Nephron (organoid): ENCODE data around the gene GALNT16.
A peak's percentile ranks its signal among the peaks of the same experiment; 100 is the strongest.

Experiments used
- H3K27ac Mint-ChIP-seq, 3 experiments: 2 replicates each; pipeline ENCODE4 v1.8.0; 2020; ENCODE audit warnings: mixed read lengths in 3 of 3, mild to moderate bottlenecking in 2 of 3, moderate library complexity in 1 of 3
- H3K27me3 Mint-ChIP-seq: 2 replicates; pipeline ENCODE4 v1.8.0; 2021; ENCODE audit warnings: low read depth, mild to moderate bottlenecking, moderate library complexity, mixed read lengths
- H3K36me3 Mint-ChIP-seq: 2 replicates; pipeline ENCODE4 v1.8.0; 2020; ENCODE audit warnings: low read depth, mixed read lengths
- H3K4me1 Mint-ChIP-seq: 2 replicates; pipeline ENCODE4 v1.8.0; 2020; ENCODE audit warnings: mixed read lengths
- H3K4me3 Mint-ChIP-seq, 3 experiments: 2 replicates each; pipeline ENCODE4 v1.8.0; 2020; ENCODE audit warnings: mild to moderate bottlenecking in 3 of 3, mixed read lengths in 3 of 3, moderate library complexity in 2 of 3
- H3K9me3 Mint-ChIP-seq: 2 replicates; pipeline ENCODE4 v1.8.0; 2020; ENCODE audit warnings: mixed read lengths
- TF ChIP-seq, protein P1 (sequence below), 3 experiments: fragments of 200-600 bp; sonication (generic); IDR thresholded peaks; one replicate each; pipeline ENCODE4 v1.5.0; 2021; ENCODE audit warnings: antibody characterized with exemption in 3 of 3; ENCODE audit not compliant: unreplicated experiment in 3 of 3

The GALNT16 gene

DNA sequence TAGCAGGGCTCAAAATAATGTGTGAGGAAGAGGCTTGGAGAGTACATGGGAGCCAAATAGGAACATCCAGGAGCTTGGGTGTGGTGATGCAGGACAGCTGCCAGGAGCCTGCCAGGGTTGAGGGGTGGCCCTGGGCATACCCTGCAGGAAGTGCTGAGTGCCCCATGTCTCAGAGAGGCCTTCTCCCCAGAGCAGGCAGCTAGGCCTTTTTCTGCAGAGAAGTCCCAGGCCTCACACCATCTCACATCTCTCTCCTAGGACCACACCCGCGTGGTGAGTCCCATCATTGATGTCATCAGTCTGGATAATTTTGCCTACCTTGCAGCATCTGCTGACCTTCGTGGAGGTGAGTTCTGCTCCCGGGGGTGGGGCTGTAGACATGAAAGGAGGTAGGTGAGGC, 71.2 kb downstream of the GALNT16 start:
- Mint-ChIP-seq H3K36me3 (no peaks in the 10 kb centered on the region), H3K9me3 (no peaks in the 10 kb centered on the region), H3K4me1 (no peaks in the 10 kb centered on the region), H3K27ac (no peak overlapping the region), H3K27me3 (no peaks in the 10 kb centered on the region), H3K4me3 (no peak overlapping the region)
- TF ChIP-seq, protein P1, sequence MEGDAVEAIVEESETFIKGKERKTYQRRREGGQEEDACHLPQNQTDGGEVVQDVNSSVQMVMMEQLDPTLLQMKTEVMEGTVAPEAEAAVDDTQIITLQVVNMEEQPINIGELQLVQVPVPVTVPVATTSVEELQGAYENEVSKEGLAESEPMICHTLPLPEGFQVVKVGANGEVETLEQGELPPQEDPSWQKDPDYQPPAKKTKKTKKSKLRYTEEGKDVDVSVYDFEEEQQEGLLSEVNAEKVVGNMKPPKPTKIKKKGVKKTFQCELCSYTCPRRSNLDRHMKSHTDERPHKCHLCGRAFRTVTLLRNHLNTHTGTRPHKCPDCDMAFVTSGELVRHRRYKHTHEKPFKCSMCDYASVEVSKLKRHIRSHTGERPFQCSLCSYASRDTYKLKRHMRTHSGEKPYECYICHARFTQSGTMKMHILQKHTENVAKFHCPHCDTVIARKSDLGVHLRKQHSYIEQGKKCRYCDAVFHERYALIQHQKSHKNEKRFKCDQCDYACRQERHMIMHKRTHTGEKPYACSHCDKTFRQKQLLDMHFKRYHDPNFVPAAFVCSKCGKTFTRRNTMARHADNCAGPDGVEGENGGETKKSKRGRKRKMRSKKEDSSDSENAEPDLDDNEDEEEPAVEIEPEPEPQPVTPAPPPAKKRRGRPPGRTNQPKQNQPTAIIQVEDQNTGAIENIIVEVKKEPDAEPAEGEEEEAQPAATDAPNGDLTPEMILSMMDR (IDR thresholded peaks at IDR 0.05; ENCODE audit: unreplicated experiment in 3 of 3), result no peak

DNA sequence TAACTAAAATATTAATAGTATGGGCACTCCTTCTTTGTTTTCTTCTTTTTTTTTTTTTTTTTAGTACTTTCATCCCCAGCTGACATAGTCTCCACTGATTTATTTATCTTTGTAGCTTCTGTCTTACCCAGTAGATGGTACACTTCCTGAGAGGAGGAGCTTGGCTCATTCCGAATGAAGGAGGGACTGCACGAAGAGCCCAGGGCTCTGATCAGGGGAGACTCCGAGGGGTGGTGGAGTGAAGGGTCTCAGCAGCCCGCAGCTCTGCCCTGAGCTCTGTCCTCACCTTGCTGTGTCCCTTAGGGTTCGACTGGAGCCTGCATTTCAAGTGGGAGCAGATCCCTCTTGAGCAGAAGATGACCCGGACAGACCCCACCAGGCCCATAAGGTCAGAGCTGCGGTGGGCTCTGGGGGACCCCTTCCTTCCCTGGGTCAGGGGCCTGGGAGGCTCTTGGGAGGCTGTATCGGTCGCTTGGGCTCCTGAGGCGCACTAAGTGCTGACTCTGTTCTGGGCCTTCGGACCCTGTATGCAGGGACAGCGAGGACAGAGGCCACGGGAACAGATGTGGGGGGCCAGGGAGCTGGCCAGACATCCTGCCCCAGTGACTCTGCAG, 72.9 kb downstream of the GALNT16 start:
- no peaks in the 10 kb centered on the region for H3K9me3 Mint-ChIP-seq
- TF ChIP-seq, protein P1 (IDR thresholded peaks at IDR 0.05; ENCODE audit: unreplicated experiment in 3 of 3), result no peak
- H3K36me3 Mint-ChIP-seq, result no peaks in the 10 kb centered on the region
- no peak overlapping the region for H3K4me3 Mint-ChIP-seq
- H3K4me1 Mint-ChIP-seq, result no peaks in the 10 kb centered on the region
- no peak overlapping the region for H3K27ac Mint-ChIP-seq
- H3K27me3 Mint-ChIP-seq, result no peaks in the 10 kb centered on the region

DNA sequence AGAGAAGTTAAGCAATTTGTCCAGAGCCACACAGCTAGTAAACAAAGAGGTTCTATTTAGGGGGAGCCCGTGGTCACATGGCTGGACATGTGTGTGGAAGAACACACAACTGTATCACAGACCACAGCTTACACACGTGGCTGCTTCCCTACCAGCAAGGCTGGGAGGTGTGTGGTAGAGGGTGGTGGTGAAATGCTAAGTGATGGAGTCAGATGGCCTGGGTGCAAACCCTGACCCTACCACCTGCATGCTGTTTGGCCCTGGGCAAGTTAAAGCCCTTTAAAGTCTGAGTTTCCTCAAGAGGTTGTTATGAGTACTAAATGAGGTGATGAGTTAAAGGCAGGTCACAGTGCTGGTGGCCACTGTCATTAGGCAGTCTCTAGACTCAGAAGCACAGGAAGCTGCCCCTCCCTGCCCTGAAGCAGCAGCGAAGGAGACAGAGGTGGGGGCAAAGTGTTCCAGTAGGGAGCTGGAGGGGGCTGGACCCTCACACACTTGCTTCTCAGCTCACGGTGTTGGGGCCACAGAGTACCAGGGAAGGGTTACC, 73.9 kb downstream of the GALNT16 start:
- TF ChIP-seq, protein P1 (IDR thresholded peaks at IDR 0.05; ENCODE audit: unreplicated experiment in 3 of 3), result no peak
- Mint-ChIP-seq H3K27me3 (no peaks in the 10 kb centered on the region), H3K27ac (peak overlapping the region in 1 of 3 experiments; percentile 59), H3K4me3 (no peak overlapping the region), H3K9me3 (no peaks in the 10 kb centered on the region), H3K36me3 (no peaks in the 10 kb centered on the region), H3K4me1 (no peaks in the 10 kb centered on the region)

DNA sequence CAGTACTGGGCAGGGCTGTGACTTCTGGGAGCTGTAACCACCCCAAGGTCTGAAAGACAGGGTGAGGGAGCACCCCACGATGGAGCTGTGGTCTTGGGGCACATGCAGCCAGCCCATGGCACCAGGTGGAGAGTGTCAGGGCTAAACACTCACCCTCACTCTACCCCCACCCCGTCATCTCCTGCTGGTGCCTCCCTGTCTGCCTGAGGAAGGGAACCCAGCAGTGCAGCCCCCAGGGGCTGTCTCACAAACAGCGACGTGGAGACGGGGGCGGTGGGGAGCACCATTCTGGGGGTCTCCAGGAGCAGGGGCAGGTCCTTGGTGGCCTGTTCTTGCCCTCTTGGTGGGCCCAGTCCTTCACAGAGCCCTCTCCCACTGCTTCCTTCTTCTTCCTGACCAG, 74.6 kb downstream of the GALNT16 start:
- no peaks in the 10 kb centered on the region for H3K27me3 Mint-ChIP-seq
- H3K36me3 Mint-ChIP-seq, result no peaks in the 10 kb centered on the region
- TF ChIP-seq, protein P1 (IDR thresholded peaks at IDR 0.05; ENCODE audit: unreplicated experiment in 3 of 3), result no peak

DNA sequence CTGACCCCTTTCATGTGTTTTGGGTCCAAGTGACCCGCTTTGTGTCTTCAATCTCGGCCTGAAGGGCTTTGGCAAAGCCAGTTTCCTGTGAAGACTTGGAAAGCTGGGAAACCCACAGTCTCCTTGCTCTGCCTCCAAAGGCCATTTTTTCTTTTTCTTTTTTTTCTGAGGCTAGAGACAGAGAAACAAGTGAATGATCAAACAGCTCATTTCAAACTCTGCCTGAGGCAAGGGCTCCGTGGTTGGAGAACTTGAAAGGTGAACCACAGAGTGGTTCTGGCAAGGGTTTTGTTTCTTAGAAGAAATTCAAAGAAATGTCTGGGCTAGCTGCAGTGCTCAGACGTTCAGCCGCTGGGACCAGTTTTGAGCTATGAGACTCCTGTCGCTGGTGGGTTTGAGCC, 75.4 kb downstream of the GALNT16 start:
- Mint-ChIP-seq H3K4me1 (no peaks in the 10 kb centered on the region), H3K27me3 (no peaks in the 10 kb centered on the region), H3K36me3 (no peaks in the 10 kb centered on the region), H3K27ac (peak overlapping the region; percentile 68 to 86 (median 69)), H3K4me3 (no peak overlapping the region), H3K9me3 (no peaks in the 10 kb centered on the region)
- TF ChIP-seq, protein P1 (IDR thresholded peaks at IDR 0.05; ENCODE audit: unreplicated experiment in 3 of 3), result no peak

More for the DNA sequence above, 74.6 kb downstream of the GALNT16 start:
- Mint-ChIP-seq H3K4me3 (no peak overlapping the region), H3K27ac (peak overlapping the region in 1 of 3 experiments; percentile 59), H3K9me3 (no peaks in the 10 kb centered on the region), H3K4me1 (no peaks in the 10 kb centered on the region)

DNA sequence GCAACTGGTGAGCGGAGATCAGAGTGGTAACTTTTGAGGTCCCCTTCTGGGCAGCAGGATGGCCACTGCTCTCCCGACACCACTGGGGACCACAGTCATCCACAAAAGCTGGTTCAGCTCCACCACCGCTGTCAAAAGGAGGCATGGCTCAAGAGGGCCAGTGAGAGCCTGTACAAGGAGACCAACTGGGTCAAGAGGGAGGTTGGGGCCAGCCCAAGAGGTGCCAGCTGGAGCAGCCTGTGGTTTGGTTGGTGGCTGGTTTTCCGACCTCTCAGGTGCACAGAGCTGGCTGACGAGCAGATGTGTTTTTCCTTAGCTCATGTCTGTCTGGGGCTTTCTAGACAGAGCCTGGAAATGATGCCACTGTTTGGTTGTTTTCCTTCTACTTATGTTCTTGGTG, 78.0 kb downstream of the GALNT16 start:
- no peaks in the 10 kb centered on the region for H3K36me3 Mint-ChIP-seq
- H3K4me1 Mint-ChIP-seq, result no peaks in the 10 kb centered on the region
- TF ChIP-seq, protein P1 (IDR thresholded peaks at IDR 0.05; ENCODE audit: unreplicated experiment in 3 of 3), result no peak
- no peak overlapping the region for H3K4me3 Mint-ChIP-seq
- H3K9me3 Mint-ChIP-seq, result no peaks in the 10 kb centered on the region
- H3K27me3 Mint-ChIP-seq, result no peaks in the 10 kb centered on the region
- no peak overlapping the region for H3K27ac Mint-ChIP-seq
